Right lobe of liver (tissue), 6 donors: Measurements from ENCODE around the gene PGLYRP3. TPM values are rescaled to one million over a fixed set of nuclear protein-coding genes. Genes with fewer than 3 reads are reported as not detected.

Source experiments
- ATAC-seq, 4 donors: fragments of 200-7000 bp; cut with Tn5 transposase; one replicate each; pipeline ENCODE4 v1.9.1; 2020; ENCODE audit warnings: mild to moderate bottlenecking in 4 of 4, moderate library complexity in 4 of 4
- DNase-seq, 3 donors: peaks; one replicate each; pipeline ENCODE4 v3.0.0-alpha.2; 2020
- H3K27ac ChIP-seq, 3 donors: fragments of 200-600 bp; one replicate each; pipeline ENCODE4 v1.8.0; 2022
- H3K27me3 ChIP-seq, 2 donors: fragments of 200-600 bp; one replicate each; pipeline ENCODE4 v1.8.0; 2022
- H3K36me3 ChIP-seq, 4 donors: fragments of 200-600 bp; sonication (generic) in 1 of 4; one replicate each; pipeline versions ENCODE4 v1.5.1 to v1.8.0; 2017 to 2022; ENCODE audit warnings: control low read depth in 1 of 4
- H3K4me1 ChIP-seq, 4 donors: fragments of 200-600 bp; sonication (generic) in 1 of 4; one replicate each; pipeline versions ENCODE4 v1.5.1 to v1.8.0; 2017 to 2022; ENCODE audit warnings: control low read depth in 1 of 4
- H3K4me3 ChIP-seq, 3 donors: fragments of 200-600 bp; one replicate each; pipeline ENCODE4 v1.8.0; 2022
- H3K9me3 ChIP-seq, 4 donors: fragments of 200-600 bp; sonication (generic) in 1 of 4; one replicate each; pipeline versions ENCODE4 v1.5.1 to v1.8.0; 2017 to 2022; ENCODE audit warnings: control low read depth in 1 of 4
- POLR2A ChIP-seq: fragments of 450-650 bp; IDR thresholded peaks from one replicate; pipeline ENCODE4 v1.6.1; 2017; ENCODE audit warnings: antibody characterized with exemption, mild to moderate bottlenecking
- WGBS: methylation state at CpG from one replicate; pipeline ENCODE4 v1.1.6; 2018; ENCODE audit warnings: low coverage, low lambda C conversion rate; ENCODE audit not compliant: insufficient coverage; ENCODE audit errors: missing lambda C conversion rate; 5-methylcytosine and 5-hydroxymethylcytosine counted together
- intact Hi-C, 2 donors: fragments of 100-400 bp; cut with DNase I; formaldehyde crosslinking; loops; one replicate each; pipeline versions ENCODE4 v1.11.2 to v1.14.1; 2022
- total RNA-seq, 6 experiments: library from RNA; depleted of rRNA in 2 of 6; stranded (reverse); fragments of >200 nt in 2 of 6; fragmentation: NEBNext Ultra II Directional in 3 of 6; extraction: Animal tissue kit (Norgen Biotek cat#: 25700) in 3 of 6; gene quantifications; one replicate each; pipeline versions ENCODE4 v1.1.0 to v1.2.4, GENCODE V29; 2016 to 2023
- TF ChIP-seq, protein P1 (sequence below), 4 donors: fragments of 200-600 bp in 3 of 4; fragments of 450-650 bp in 1 of 4; IDR thresholded peaks; one replicate each; pipeline versions ENCODE4 v1.5.1 to v1.8.0; 2016 to 2022; ENCODE audit warnings: antibody characterized with exemption in 4 of 4, mild to moderate bottlenecking in 2 of 4
- donor health status: DM: no; HTN: yes; CAD: no.
- donor health status: DM: no; HTN: no; CAD: no.
- donor health status: DM: no; HTN: no; CAD: no.
- donor health status: DM: no; HTN: yes; CAD: no.
- donor health status: DM: no; HTN: yes; CAD: no.

The PGLYRP3 gene
- total RNA-seq, 6 experiments from 2014 or later: not detected

GRCh38 chr1:153288634-153289275 is 24.0 kb downstream of the PGLYRP3 start:
- no peak overlapping the region for H3K4me3 ChIP-seq
- intact Hi-C loops: no loop called here
- no peaks in the 10 kb centered on the region for H3K4me1 ChIP-seq
- 63% methylated on average over 8 of the region's 11 CpGs for WGBS
- TF ChIP-seq, protein P1, sequence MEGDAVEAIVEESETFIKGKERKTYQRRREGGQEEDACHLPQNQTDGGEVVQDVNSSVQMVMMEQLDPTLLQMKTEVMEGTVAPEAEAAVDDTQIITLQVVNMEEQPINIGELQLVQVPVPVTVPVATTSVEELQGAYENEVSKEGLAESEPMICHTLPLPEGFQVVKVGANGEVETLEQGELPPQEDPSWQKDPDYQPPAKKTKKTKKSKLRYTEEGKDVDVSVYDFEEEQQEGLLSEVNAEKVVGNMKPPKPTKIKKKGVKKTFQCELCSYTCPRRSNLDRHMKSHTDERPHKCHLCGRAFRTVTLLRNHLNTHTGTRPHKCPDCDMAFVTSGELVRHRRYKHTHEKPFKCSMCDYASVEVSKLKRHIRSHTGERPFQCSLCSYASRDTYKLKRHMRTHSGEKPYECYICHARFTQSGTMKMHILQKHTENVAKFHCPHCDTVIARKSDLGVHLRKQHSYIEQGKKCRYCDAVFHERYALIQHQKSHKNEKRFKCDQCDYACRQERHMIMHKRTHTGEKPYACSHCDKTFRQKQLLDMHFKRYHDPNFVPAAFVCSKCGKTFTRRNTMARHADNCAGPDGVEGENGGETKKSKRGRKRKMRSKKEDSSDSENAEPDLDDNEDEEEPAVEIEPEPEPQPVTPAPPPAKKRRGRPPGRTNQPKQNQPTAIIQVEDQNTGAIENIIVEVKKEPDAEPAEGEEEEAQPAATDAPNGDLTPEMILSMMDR (IDR thresholded peaks at IDR 0.05): peak; percentile 9 to 49 (median 30)
- TF ChIP-seq POLR2A: no peak
- H3K36me3 ChIP-seq: no peaks in the 10 kb centered on the region
- DNase-seq: no peak
- H3K9me3 ChIP-seq: no peaks in the 10 kb centered on the region
- H3K27me3 ChIP-seq: no peaks in the 10 kb centered on the region
- ATAC-seq: peak in 3 of 4 donors; percentile 39 to 66 (median 42)
- no peak overlapping the region for H3K27ac ChIP-seq

DNA sequence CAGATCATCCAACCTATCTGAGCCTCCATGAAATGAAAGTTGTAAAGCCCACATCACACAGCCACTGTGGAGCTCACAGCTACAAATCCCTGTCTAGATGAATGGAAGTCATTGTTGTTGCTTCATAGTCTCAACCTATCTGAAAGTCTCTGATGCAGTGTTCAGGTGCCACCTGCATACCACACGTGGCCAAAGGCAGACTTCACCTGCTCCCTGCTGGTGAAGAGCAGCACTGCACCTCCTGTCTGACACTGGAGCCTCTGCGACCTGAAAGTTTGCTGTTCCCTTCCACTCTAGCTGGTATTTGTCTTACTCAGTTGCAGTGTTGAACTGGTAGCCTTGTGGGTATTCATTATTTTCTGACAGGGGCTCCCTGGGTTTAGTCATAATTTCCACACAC is 34.9 kb downstream of the PGLYRP3 start:
- TF ChIP-seq, protein P1 (IDR thresholded peaks at IDR 0.05): peak; percentile 40 to 63 (median 42)
- TF ChIP-seq POLR2A: no peak
- peak; percentile 56 to 80 (median 72) for ATAC-seq
- DNase-seq: peak in 1 of 3 donors; percentile 29
- Histone ChIP-seq H3K36me3 (no peaks in the 10 kb centered on the region), H3K4me3 (no peak overlapping the region), H3K27me3 (no peaks in the 10 kb centered on the region), H3K4me1 (no peaks in the 10 kb centered on the region), H3K9me3 (no peaks in the 10 kb centered on the region), H3K27ac (no peak overlapping the region)
- intact Hi-C loops: no loop called here
- 3% methylated on average over 2 of the region's 2 CpGs for WGBS

GRCh38 chr1:153272186-153272585 is 40.6 kb downstream of the PGLYRP3 start:
- no peak overlapping the region for H3K27ac ChIP-seq
- H3K4me1 ChIP-seq: no peaks in the 10 kb centered on the region
- intact Hi-C loops: no loop called here
- H3K9me3 ChIP-seq: no peaks in the 10 kb centered on the region
- H3K4me3 ChIP-seq: no peak overlapping the region
- DNase-seq: no peak
- TF ChIP-seq, protein P1 (IDR thresholded peaks at IDR 0.05): no peak
- TF ChIP-seq POLR2A: no peak
- H3K36me3 ChIP-seq: no peaks in the 10 kb centered on the region
- ATAC-seq: peak in 1 of 4 donors; percentile 47
- H3K27me3 ChIP-seq: no peaks in the 10 kb centered on the region
- no CpG with 5 or more reads among the region's 1 CpG for WGBS

- ATAC-seq: no peak
- no peak for TF ChIP-seq POLR2A
- TF ChIP-seq, protein P1 (IDR thresholded peaks at IDR 0.05): no peak
- Histone ChIP-seq H3K36me3 (no peaks in the 10 kb centered on the region), H3K27me3 (no peaks in the 10 kb centered on the region), H3K9me3 (no peaks in the 10 kb centered on the region), H3K4me3 (no peak overlapping the region), H3K27ac (no peak overlapping the region), H3K4me1 (no peaks in the 10 kb centered on the region)
- WGBS: 100% methylated on average over 1 of the region's 1 CpG
- intact Hi-C loops: no loop called here
- DNase-seq: no peak
These were observed 41.0 kb downstream of the PGLYRP3 start for GRCh38 chr1:153271711-153272110.
